OCI-LY1 (cell line): ENCODE measurements around the gene BRD1.

Source experiments
- EZH2 ChIP-seq: fragments of 200-600 bp; sonication (generic), shearing (Covaris generic); IDR thresholded peaks from 2 replicates; pipeline ENCODE4 v1.8.0; 2017; ENCODE audit warnings: borderline replicate concordance, mixed run types, mild to moderate bottlenecking, antibody characterized with exemption, low read length, moderate library complexity, mixed read lengths
- TF ChIP-seq, protein P1 (sequence below): fragments of 200-600 bp; sonication (generic), shearing (Covaris generic); IDR thresholded peaks from 2 replicates; pipeline ENCODE4 v1.5.1; 2017; ENCODE audit warnings: mild to moderate bottlenecking, antibody characterized with exemption, low read length, moderate library complexity, mixed read lengths

DNA sequence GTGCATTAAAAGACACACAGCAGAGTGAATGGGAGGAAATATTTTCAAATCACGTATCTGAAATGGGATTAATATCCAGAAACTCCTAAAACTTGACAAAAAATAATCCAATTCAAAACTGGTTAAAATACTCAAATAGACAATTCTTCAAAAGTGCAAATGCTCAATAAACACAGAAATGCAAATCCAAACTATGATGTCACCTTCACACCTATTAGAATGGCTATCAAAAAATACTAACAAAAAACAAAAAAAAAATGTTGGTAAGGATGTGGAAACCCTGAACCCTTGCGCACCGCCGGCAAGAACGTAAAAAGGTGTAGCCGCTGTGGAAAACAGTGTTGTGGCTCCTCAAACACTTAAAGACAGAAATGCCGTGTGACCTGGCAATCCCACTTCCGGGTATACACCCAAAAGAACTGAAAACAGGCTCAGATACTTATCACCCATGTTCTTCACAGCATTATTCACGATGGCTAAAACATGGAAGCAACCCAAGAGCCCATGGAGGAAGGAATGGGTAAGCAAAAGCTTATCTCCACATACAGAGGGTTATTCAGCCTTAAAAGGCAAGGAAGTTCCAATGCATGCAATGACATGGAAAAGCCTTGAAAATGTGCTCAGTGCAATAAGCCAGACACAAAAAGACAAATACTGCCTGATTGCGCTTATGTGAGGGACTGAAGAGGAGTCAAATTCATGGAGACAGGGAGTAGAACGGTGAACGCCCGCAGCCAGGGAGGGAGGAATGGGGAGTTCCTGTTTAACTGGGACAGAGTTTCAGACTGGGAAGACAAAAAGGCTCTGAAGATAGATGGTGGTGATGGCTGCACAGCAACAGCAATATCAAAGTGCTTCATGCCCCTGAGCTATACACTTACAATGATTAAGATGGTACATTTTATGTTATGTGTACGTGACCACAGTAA lies 19.6 kb downstream of the BRD1 start:
- TF ChIP-seq, protein P1, sequence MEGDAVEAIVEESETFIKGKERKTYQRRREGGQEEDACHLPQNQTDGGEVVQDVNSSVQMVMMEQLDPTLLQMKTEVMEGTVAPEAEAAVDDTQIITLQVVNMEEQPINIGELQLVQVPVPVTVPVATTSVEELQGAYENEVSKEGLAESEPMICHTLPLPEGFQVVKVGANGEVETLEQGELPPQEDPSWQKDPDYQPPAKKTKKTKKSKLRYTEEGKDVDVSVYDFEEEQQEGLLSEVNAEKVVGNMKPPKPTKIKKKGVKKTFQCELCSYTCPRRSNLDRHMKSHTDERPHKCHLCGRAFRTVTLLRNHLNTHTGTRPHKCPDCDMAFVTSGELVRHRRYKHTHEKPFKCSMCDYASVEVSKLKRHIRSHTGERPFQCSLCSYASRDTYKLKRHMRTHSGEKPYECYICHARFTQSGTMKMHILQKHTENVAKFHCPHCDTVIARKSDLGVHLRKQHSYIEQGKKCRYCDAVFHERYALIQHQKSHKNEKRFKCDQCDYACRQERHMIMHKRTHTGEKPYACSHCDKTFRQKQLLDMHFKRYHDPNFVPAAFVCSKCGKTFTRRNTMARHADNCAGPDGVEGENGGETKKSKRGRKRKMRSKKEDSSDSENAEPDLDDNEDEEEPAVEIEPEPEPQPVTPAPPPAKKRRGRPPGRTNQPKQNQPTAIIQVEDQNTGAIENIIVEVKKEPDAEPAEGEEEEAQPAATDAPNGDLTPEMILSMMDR, result no peak
- no peak for TF ChIP-seq EZH2
